Measurements from ENCODE around the gene ZNF121.
"Not testable (repeated sequence)": the region's sequence is repeated elsewhere in the genome, so short reads cannot be mapped to it uniquely, and the experiment has no call there.

Gene ZNF121

DNA sequence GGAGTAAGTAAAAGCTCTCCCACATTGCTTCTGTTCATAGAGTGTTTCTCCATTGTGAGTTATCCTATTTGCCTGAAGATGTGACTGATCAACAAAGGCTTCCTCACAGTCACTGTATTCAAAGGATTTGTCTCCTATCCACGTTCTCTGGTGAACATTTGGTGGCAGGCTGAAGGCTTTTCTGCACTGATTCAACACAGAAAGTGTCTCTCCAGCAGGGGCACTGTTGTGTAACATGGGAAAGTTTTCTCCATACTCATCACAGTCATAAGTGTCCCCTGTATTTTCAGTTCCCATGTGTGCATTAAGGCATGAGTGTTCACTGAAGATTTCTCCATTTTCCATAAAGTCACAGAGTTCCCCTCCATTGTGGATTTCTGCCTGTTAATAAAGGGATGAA, 17.6 kb downstream of the ZNF121 start:
- no peak overlapping the region for H3K4me3 ChIP-seq (ENCODE audit: low read depth, low read length)
- TF ChIP-seq, protein P1, sequence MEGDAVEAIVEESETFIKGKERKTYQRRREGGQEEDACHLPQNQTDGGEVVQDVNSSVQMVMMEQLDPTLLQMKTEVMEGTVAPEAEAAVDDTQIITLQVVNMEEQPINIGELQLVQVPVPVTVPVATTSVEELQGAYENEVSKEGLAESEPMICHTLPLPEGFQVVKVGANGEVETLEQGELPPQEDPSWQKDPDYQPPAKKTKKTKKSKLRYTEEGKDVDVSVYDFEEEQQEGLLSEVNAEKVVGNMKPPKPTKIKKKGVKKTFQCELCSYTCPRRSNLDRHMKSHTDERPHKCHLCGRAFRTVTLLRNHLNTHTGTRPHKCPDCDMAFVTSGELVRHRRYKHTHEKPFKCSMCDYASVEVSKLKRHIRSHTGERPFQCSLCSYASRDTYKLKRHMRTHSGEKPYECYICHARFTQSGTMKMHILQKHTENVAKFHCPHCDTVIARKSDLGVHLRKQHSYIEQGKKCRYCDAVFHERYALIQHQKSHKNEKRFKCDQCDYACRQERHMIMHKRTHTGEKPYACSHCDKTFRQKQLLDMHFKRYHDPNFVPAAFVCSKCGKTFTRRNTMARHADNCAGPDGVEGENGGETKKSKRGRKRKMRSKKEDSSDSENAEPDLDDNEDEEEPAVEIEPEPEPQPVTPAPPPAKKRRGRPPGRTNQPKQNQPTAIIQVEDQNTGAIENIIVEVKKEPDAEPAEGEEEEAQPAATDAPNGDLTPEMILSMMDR (IDR thresholded peaks at IDR 0.05; ENCODE audit: borderline replicate concordance, insufficient read depth, low read depth, low read length) = no peak

DNA sequence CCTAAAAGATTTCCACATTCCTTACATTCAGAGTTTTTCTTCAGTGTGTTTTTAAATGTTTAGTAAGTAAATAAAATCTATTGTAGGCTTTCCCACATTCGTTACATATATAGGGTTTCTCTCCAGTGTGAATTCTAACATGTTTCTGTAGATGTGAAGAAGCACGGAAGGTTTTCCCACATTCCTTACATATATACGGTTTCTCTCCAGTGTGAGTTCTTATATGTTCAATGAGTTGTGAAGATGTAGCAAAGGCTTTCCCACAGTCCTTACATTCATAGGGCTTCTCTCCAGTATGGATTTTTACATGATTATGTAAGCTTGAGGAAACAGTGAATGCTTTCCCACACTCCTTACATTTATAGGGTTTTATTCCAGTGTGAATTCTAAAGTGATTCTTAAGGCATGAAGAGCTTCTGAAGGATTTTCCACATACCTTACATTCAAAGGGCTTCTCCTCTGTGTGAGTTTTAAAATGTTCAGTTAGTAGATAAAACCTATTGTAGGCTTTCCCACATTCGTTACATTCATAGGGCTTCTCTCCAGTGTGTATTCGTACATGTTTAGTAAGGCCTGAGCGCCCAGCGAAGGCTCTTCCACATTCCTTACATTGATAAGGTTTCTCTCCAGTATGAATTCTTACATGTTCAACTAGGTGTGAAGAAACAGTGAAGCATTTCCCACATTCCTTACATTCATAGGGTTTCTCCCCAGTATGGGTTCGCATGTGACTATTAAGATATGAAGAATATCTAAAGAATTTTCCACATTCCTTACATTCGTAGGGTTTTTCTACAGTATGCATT, 18.2 kb downstream of the ZNF121 start:
- TF ChIP-seq, protein P1 (IDR thresholded peaks at IDR 0.05; ENCODE audit: borderline replicate concordance, insufficient read depth, low read depth, low read length) = no peak
- H3K4me3 ChIP-seq (ENCODE audit: low read depth, low read length) = no peak overlapping the region

DNA sequence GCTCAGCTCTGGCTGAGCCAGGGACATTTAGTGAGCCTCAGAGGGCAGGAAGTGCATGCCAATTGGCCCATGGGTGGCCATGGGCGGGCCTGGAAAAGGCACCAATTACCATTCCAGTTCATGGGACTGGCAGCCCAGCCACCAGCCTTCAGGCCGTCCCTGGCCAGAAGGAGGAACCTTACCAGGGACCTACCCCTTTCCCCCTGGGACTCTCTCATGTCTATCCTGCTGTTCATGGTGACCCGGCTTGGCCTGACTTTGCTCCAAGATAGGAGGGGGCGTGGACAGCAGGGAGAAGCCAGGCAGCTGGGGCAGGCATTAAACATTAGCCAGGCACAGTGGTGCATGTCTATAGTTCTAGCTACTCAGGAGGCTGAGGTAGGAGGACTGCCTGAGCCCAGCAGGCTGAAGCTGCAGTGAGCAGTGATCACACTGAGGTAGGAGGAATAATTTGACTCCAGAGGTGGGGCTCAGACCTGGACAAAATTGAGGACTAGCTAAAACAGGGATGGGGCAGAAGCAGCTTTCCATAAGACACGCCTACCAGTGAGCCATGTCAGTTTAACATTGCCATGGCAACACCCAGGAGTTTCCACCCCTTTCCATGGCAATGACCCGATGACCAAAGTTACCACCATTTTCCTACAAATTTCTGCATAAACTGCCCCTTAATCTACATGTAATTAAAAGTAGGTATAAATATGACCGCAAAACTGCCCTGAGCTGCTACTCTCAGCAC, 31.6 kb downstream of the ZNF121 start:
- TF ChIP-seq, protein P1 (IDR thresholded peaks at IDR 0.05; ENCODE audit: borderline replicate concordance, insufficient read depth, low read depth, low read length) = no peak
- no peak overlapping the region for H3K4me3 ChIP-seq (ENCODE audit: low read depth, low read length)

DNA sequence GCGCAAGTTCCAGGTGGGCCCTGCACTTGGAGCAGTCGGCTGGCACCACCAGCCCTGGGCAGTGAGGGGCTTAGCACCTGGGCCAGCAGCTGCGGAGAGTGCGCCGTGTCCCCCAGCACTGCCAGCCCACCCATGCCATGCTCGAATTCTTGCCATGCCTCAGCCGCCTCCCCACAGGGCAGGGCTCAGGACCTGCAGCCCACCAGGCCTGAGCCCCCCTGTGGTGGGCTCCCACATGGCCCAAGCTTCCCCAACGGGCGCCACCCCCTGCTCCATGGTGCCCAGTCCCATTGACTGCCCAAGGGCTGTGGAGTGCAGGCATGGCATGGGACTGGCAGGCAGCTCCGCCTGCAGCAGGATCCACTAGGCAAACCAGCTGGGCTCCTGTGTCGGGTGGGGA, 36.4 kb downstream of the ZNF121 start:
- TF ChIP-seq, protein P1 (IDR thresholded peaks at IDR 0.05; ENCODE audit: borderline replicate concordance, insufficient read depth, low read depth, low read length) = no peak
- H3K4me3 ChIP-seq (ENCODE audit: low read depth, low read length) = no peak overlapping the region

DNA sequence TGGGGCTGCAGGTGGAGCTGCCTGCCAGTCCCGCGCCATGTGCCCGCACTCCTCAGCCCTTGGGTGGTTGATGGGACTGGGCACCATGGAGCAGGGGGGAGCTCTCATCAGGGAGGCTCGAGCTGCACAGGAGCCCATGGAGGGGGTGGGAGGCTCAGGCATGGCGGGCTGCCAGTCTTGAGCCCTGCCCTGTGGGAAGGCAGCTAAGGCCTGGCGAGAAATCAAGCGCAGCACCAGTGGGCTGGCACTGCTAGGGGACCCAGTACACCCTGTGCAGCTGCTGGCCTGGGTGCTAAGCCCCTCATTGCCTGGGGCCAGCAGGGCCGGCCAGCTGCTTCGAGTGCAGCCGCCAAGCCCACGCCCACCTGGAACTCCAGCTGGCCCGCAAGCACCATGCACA, 43.0 kb downstream of the ZNF121 start:
- H3K4me3 ChIP-seq (ENCODE audit: low read depth, low read length) = not testable (repeated sequence)

DNA sequence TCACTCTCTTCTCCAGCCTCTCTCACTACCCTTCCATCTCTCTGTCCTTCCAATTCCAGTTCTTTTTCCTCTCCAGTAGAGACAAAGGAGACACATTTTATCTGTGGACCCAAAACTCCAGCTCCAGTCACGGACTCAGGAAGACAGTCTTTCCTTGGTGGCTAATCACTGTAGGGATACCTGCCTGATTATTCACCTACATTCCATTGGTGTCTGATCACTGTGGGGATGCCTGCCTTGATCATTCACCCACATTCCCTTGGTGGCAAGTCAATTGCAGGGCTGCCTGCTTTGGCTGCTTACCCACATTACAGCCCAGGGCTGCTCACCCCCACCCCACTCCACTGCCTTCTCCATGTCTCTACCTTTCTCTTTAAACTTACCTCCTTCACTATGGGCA, 44.4 kb downstream of the ZNF121 start:
- H3K4me3 ChIP-seq (ENCODE audit: low read depth, low read length) = not testable (repeated sequence)

DNA sequence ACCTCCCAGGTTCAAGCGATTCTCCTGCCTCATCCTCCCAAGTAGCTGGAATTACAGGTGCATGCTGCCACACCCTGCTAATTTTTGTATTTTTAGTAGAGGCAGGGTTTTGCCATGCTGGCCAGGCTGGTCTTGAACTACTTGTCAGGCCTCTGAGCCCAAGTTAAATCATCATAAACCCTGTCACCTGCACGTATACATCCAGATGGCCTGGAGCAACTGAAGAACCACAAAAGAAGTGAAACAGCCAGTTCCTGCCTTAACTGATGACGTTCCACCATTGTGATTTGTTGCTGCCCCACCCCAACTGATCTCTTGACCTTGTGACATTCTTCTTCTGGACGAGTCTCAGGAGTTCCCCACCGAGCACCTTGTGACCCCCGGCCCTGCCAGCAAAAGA, 45.1 kb downstream of the ZNF121 start:
- not testable (repeated sequence) for H3K4me3 ChIP-seq (ENCODE audit: low read depth, low read length)

DNA sequence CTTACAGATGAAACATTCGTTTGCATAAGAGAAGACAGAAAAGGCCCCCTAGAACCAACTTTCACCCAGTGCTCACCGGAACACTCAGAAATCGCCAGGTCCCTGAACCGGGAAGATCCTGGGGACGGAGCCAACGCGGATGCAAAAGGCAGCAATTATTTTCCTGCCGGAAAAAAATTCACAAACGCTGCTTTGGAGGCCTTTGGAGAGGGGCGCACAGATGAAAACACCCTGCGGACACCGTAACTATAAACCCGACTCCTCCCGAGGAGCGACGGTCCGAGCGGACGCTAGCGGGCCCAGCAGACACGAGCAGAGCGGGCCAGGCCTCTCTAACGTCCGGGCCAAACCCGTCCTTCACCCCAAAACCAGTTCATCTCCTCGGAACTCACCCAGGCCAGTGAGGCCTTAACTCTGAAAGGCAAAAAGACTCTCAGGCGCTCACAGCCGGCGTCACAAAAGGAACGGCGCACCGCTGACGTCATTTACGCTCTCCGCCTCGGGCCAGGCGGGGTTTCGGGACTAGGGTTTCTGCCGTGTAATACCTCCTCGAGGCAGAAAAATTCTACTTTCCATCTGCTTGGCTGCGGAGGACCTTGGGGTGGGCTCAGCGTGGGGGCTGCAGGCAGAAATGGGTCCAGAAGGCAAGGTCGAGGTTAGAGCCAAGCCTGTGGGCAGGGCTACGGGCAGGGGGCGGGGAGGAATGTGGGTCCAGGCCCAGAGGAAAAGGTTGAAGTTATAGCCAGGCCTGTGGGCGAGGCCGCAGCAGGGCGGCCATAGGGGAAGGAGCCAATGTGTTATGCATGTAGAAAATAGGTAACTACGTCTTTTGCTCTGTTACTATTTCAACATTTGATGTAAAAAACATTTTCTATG, 45.9 kb downstream of the ZNF121 start, which contains the start of gene ZNF426:
Gene ZNF426, minus strand, starts transcription at position 463 of the 876 bp plus-strand sequence. CDS start 2,413 bp downstream, outside the sequence.
- H3K4me3 ChIP-seq (ENCODE audit: low read depth, low read length) = peak within 1 kb of the TSS; percentile 63
- TF ChIP-seq, protein P1 (IDR thresholded peaks at IDR 0.05; ENCODE audit: borderline replicate concordance, insufficient read depth, low read depth, low read length) = no peak

Measured in GM12875 (cell line).